Activated naive CD4-positive, alpha-beta T cell treated with anti-CD3 and anti-CD28 coated beads, Interleukin-2, amount 10 ng/mL, durations not matched to agents 7 days and 5 days (primary cell): ENCODE data around the gene PSPN.
A peak's percentile ranks its signal among the peaks of the same experiment; 100 is the strongest.
"Not testable (repeated sequence)": the region's sequence is repeated elsewhere in the genome, so short reads cannot be mapped to it uniquely, and the experiment has no call there.

Experiments used
- CTCF ChIA-PET: fragments of 350-600 bp; sonication (Branson Sonifier 250); formaldehyde crosslinking; loops from one replicate; lab custom pipeline; 2021; ENCODE audit warnings: antibody characterized with exemption; lab: Charles Lee
- DNase-seq: peaks from one replicate; pipeline ENCODE4 v3.0.0-alpha.2; 2020
- H3K27ac Mint-ChIP-seq: one replicate; pipeline ENCODE4 v1.8.0; 2021; ENCODE audit warnings: mild to moderate bottlenecking, moderate library complexity, mixed read lengths
- H3K27me3 Mint-ChIP-seq: one replicate; pipeline ENCODE4 v1.8.0; 2021; ENCODE audit warnings: mild to moderate bottlenecking, mixed read lengths
- H3K36me3 Mint-ChIP-seq: one replicate; pipeline ENCODE4 v1.8.0; 2021; ENCODE audit warnings: mixed read lengths
- H3K4me1 Mint-ChIP-seq: one replicate; pipeline ENCODE4 v1.8.0; 2021; ENCODE audit warnings: mixed read lengths
- H3K4me3 Mint-ChIP-seq: one replicate; pipeline ENCODE4 v1.8.0; 2021; ENCODE audit warnings: mild to moderate bottlenecking, moderate library complexity, mixed read lengths
- H3K9me3 Mint-ChIP-seq: one replicate; pipeline ENCODE4 v1.8.0; 2021; ENCODE audit warnings: mixed read lengths

Gene PSPN

GRCh38 chr19:6349271-6349670 lies 26.5 kb downstream of the PSPN start:
- H3K27ac Mint-ChIP-seq, CTCF ChIA-PET, H3K9me3 Mint-ChIP-seq, H3K27me3 Mint-ChIP-seq, H3K4me3 Mint-ChIP-seq, H3K36me3 Mint-ChIP-seq, H3K4me1 Mint-ChIP-seq, DNase-seq: not testable (repeated sequence)

GRCh38 chr19:6343462-6343861 lies 32.3 kb downstream of the PSPN start:
- Mint-ChIP-seq H3K4me3 (no peak overlapping the region), H3K4me1 (no peaks in the 10 kb centered on the region), H3K36me3 (peaks cover 11% of the 10 kb centered on the region), H3K27ac (peak overlapping the region; percentile 49), H3K27me3 (peaks cover 3% of the 10 kb centered on the region), H3K9me3 (peaks cover 6% of the 10 kb centered on the region)
- no peak for DNase-seq
- CTCF ChIA-PET, result no interaction called here

GRCh38 chr19:6340493-6341201 lies 35.1 kb downstream of the PSPN start:
- CTCF ChIA-PET, result no interaction called here
- DNase-seq, result no peak
- H3K36me3 Mint-ChIP-seq, result peaks cover 10% of the 10 kb centered on the region
- H3K4me1 Mint-ChIP-seq, result no peaks in the 10 kb centered on the region
- no peak overlapping the region for H3K4me3 Mint-ChIP-seq
- H3K27me3 Mint-ChIP-seq, result no peaks in the 10 kb centered on the region
- no peak overlapping the region for H3K27ac Mint-ChIP-seq
- H3K9me3 Mint-ChIP-seq, result peaks cover 6% of the 10 kb centered on the region

GRCh38 chr19:6334490-6335285 lies 41.0 kb downstream of the PSPN start:
- H3K4me1 Mint-ChIP-seq, result no peaks in the 10 kb centered on the region
- no peak overlapping the region for H3K27ac Mint-ChIP-seq
- H3K4me3 Mint-ChIP-seq, result no peak overlapping the region
- H3K27me3 Mint-ChIP-seq, result no peaks in the 10 kb centered on the region
- no peak for DNase-seq
- no peaks in the 10 kb centered on the region for H3K9me3 Mint-ChIP-seq
- CTCF ChIA-PET, result no interaction called here
- H3K36me3 Mint-ChIP-seq, result no peaks in the 10 kb centered on the region

- Mint-ChIP-seq H3K4me3 (no peak within 1 kb of the TSS), H3K36me3 (no peaks in the 10 kb centered on the region), H3K27ac (no peak within 1 kb of the TSS), H3K9me3 (no peaks in the 10 kb centered on the region), H3K4me1 (no peaks in the 10 kb centered on the region), H3K27me3 (no peaks in the 10 kb centered on the region)
- DNase-seq, result no peak
- CTCF ChIA-PET, result interaction anchor here (1.2 kb wide), 1 partner anchor 594 kb away, joined by 3 read pairs; no protein-coding TSS in a partner anchor
These were observed 42.3 kb downstream of the PSPN start, which contains the start of gene ACER1 for GRCh38 chr19:6333439-6333838. Gene ACER1, minus strand, starts transcription at chr19:6333612. Its CDS starts 61 bp downstream, at chr19:6333551.

- Mint-ChIP-seq H3K9me3 (no peaks in the 10 kb centered on the region), H3K36me3 (no peaks in the 10 kb centered on the region), H3K4me3 (no peak overlapping the region), H3K27me3 (peaks cover 6% of the 10 kb centered on the region), H3K27ac (no peak overlapping the region), H3K4me1 (no peaks in the 10 kb centered on the region)
- CTCF ChIA-PET, result no interaction called here
- DNase-seq, result no peak
These were observed 48.9 kb downstream of the PSPN start for GRCh38 chr19:6326815-6327214.

GRCh38 chr19:6325614-6326013 lies 50.1 kb downstream of the PSPN start:
- Mint-ChIP-seq H3K4me3 (no peak overlapping the region), H3K27ac (no peak overlapping the region), H3K36me3 (no peaks in the 10 kb centered on the region), H3K9me3 (no peaks in the 10 kb centered on the region), H3K27me3 (peaks cover 13% of the 10 kb centered on the region), H3K4me1 (no peaks in the 10 kb centered on the region)
- CTCF ChIA-PET, result no interaction called here
- DNase-seq, result no peak
